Chondrocyte (in vitro differentiated cells): ENCODE measurements around the gene BMP7. TPM values are rescaled to one million over a fixed set of nuclear protein-coding genes. Genes with fewer than 3 reads are reported as not detected.

Source experiments
- DNase-seq: peaks from one replicate; pipeline ENCODE4 v3.0.0; 2021; ENCODE audit warnings: mixed read lengths, low spot score
- H3K27ac Mint-ChIP-seq: one replicate; pipeline ENCODE4 v1.8.0; 2021; ENCODE audit warnings: mild to moderate bottlenecking, moderate library complexity, mixed read lengths; ENCODE audit not compliant: unreplicated experiment
- H3K27me3 Mint-ChIP-seq: 2 replicates; pipeline ENCODE4 v1.8.0; 2021; ENCODE audit warnings: low read depth, mixed read lengths
- H3K36me3 Mint-ChIP-seq: 2 replicates; pipeline ENCODE4 v1.8.0; 2021; ENCODE audit warnings: low read depth, mixed read lengths
- H3K4me1 Mint-ChIP-seq: 2 replicates; pipeline ENCODE4 v1.8.0; 2021; ENCODE audit warnings: low read depth, mild to moderate bottlenecking, mixed read lengths
- H3K4me3 Mint-ChIP-seq: one replicate; pipeline ENCODE4 v1.8.0; 2021; ENCODE audit warnings: mild to moderate bottlenecking, moderate library complexity, mixed read lengths; ENCODE audit not compliant: unreplicated experiment
- H3K9me3 Mint-ChIP-seq: 2 replicates; pipeline ENCODE4 v1.8.0; 2021; ENCODE audit warnings: low read depth, mixed read lengths
- total RNA-seq: library from RNA; stranded (reverse); gene quantifications from 3 replicates; pipeline ENCODE4 v1.2.1, GENCODE V29; 2021
- TF ChIP-seq, protein P1 (sequence below): fragments of 200-600 bp; sonication (generic); IDR thresholded peaks from 2 replicates; pipeline ENCODE4 v1.5.0; 2021; ENCODE audit warnings: antibody characterized with exemption, mild to moderate bottlenecking, moderate library complexity

Gene BMP7
- total RNA-seq, 1 donor from 2014 or later: not detected

DNA sequence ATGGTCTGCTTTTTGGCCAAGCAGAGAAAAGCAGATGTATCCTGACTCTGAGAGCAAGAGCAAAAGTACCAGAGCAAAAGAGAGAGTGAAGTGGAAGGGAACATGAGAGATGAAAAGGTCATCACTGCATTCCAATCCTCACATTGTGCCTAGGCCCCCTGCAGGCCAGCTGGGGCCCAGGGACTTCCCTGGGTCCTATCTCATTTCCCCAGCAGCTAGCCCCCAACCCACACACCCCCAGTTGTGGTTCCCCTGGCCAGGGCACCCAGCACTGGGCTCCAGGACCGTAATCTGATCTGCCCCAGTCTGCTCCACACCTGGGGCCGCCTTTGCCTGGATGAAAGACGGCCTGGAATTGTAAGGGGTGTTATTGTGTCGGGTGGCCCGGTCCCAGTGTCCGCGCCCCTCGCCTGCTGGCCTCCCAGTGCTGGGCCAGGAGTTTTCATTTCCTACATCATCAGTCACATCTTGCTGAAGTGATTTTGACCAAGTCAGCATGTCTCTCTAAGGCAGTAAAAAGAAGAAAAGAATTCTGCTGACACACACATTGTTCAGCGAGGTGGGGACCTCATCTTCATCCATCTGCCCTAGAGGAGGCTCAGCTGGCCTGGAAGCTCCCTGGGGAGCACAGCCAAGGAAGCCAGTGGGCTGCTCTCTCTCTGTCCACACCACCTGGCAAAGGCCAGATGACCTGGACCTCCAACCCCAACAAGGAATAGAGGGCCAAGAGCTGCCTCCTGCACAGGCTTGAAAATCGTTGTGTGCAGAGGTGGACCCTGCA is 4.0 kb upstream of the BMP7 start:
- no peak overlapping the region for H3K27ac Mint-ChIP-seq
- TF ChIP-seq, protein P1, sequence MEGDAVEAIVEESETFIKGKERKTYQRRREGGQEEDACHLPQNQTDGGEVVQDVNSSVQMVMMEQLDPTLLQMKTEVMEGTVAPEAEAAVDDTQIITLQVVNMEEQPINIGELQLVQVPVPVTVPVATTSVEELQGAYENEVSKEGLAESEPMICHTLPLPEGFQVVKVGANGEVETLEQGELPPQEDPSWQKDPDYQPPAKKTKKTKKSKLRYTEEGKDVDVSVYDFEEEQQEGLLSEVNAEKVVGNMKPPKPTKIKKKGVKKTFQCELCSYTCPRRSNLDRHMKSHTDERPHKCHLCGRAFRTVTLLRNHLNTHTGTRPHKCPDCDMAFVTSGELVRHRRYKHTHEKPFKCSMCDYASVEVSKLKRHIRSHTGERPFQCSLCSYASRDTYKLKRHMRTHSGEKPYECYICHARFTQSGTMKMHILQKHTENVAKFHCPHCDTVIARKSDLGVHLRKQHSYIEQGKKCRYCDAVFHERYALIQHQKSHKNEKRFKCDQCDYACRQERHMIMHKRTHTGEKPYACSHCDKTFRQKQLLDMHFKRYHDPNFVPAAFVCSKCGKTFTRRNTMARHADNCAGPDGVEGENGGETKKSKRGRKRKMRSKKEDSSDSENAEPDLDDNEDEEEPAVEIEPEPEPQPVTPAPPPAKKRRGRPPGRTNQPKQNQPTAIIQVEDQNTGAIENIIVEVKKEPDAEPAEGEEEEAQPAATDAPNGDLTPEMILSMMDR: no peak
- H3K27me3 Mint-ChIP-seq: peaks cover 67% of the 10 kb centered on the region
- H3K4me1 Mint-ChIP-seq: peaks cover 9% of the 10 kb centered on the region
- no peak for DNase-seq
- no peak overlapping the region for H3K4me3 Mint-ChIP-seq
- H3K9me3 Mint-ChIP-seq: no peaks in the 10 kb centered on the region
- no peaks in the 10 kb centered on the region for H3K36me3 Mint-ChIP-seq

DNA sequence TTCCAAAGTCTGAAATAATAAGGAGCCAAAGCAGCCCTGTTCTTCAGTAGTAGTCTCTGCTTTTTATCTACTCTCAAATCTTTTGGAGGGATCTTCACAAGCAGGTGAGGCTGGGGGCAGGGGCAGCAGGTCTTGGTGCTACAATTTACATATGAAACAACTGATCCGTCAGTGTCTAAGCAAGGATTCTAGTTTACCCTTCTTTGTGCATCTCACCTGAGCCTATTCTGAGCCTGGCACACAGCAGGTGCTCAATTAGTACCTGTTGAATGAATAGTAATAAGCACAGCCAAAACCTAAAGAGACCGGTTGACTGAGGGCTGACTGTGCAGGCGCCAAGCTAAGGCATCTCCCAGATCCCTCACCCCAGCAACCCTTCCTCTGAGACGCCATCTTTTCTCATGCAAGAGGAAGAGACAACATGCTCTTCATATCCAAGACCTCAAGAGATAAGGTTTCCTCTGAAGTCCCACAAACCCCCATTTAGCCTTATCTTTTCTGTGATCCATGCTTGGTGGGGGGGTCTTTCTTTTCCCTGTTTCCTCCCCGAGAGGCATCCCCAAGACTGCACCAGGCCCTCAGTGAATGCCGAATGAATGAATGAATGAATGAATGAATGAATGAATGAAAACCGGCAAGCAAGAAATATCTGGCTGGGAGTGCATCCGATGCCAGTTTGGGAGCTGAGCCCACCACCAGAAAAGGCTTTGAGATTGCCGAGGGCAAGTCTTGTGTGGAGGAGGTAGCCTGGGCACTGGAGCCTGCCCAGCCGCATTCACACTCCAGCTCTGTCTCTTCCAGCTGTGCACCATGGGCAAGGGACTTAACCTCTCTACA is 2.9 kb upstream of the BMP7 start:
- Mint-ChIP-seq H3K36me3 (no peaks in the 10 kb centered on the region), H3K27ac (no peak overlapping the region), H3K4me3 (no peak overlapping the region), H3K4me1 (peaks cover 9% of the 10 kb centered on the region), H3K27me3 (peaks cover 67% of the 10 kb centered on the region), H3K9me3 (no peaks in the 10 kb centered on the region)
- DNase-seq: no peak
- TF ChIP-seq, protein P1: no peak

DNA sequence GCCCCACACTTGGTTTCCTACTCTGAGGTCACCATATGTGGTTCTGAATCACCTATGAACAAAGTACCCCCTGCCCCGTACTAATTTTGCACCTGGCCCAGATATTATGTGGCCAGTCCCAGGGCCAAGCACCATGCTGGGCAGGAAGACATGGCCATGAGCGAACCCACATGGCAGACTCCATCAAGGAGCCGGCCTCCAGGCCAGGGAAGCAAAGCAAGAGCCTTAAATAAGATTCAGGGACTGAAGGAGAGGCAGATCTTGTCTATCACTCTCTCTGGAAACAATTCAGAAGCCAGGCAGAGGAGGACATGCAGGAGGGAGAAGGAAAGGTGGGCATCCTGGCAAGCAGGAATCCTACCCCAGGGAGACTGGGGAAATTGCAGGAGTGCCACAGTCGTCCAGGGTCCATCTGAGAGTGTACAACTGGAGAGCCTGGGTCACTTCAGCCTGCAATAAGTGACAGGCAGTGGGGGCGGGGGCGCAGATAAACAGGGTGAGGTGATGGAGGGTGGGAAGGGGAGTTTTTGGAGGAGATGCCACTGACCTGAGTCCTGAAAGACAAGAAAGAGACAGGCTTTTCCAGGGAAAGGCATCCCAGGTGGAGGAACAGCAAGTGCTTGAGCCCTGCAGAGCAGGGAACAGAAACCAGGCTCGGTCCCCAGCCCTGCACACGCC is 2.1 kb upstream of the BMP7 start:
- peaks cover 69% of the 10 kb centered on the region for H3K27me3 Mint-ChIP-seq
- H3K36me3 Mint-ChIP-seq: no peaks in the 10 kb centered on the region

DNA sequence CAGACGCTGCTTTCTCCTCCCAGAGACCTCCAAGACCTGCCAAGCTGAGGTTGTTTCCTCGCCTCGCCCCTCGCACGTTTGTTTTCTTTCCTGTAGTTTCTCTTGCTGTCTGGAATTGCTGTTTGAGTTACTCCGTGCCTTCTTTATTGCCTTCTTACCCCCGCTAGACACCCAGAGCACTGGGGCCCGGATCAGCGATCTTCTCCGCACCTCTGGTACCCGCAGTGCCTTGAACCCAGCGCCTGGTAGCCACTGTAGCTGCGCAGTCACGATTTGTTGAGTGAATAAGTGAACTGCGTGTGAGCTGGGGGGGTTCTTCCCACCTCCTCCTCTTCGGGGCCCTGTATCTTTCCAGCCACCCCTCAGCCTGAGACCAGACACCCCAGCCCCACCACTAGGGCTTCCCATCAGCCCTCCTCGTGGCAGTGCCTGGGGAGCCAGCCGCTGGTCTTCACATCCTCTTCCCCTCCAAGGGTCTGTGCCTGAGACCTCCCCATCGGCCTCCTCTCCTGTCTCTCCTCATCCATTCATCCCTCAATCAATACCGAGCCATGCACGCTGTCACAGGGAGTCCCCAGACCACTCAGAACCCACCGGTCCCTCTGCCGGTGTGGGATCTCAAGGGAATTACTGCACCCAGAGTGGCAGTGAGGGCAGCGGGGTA is 849 bp upstream of the BMP7 start:
- TF ChIP-seq, protein P1: no peak
- H3K9me3 Mint-ChIP-seq: no peaks in the 10 kb centered on the region
- peak overlapping the region; percentile 53 for H3K4me3 Mint-ChIP-seq
- H3K4me1 Mint-ChIP-seq: peaks cover 9% of the 10 kb centered on the region
- H3K36me3 Mint-ChIP-seq: no peaks in the 10 kb centered on the region
- H3K27ac Mint-ChIP-seq: no peak overlapping the region
- DNase-seq: no peak
- H3K27me3 Mint-ChIP-seq: peaks cover 77% of the 10 kb centered on the region

More for the DNA sequence above, 2.1 kb upstream of the BMP7 start:
- Mint-ChIP-seq H3K4me1 (peaks cover 9% of the 10 kb centered on the region), H3K4me3 (no peak overlapping the region), H3K9me3 (no peaks in the 10 kb centered on the region), H3K27ac (no peak overlapping the region)
- TF ChIP-seq, protein P1: no peak
- DNase-seq: no peak

DNA sequence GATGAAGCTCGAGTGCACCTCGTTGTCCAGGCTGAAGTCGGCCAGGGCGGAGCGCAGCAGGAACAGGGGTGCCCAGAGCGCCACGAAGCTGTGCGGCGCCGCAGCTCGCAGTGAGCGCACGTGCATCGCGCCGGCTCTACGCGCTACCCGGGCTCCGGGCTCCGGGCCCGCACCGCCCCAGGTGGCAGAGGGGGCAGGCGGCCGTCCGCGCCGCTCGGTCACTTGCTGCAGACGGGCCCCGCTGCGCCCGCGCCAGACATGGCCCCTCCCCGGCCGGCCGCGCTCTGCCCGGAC is 497 bp downstream of the BMP7 start:
- H3K27me3 Mint-ChIP-seq: peaks cover 83% of the 10 kb centered on the region
- H3K27ac Mint-ChIP-seq: no peak overlapping the region
- TF ChIP-seq, protein P1: no peak
- peak overlapping the region; percentile 63 for H3K4me3 Mint-ChIP-seq
- H3K9me3 Mint-ChIP-seq: no peaks in the 10 kb centered on the region
- no peak for DNase-seq
- no peaks in the 10 kb centered on the region for H3K36me3 Mint-ChIP-seq
- peaks cover 9% of the 10 kb centered on the region for H3K4me1 Mint-ChIP-seq
